DND-41 (cell line): ENCODE data around the gene ALDH1A3.

Experiments
- EZH2 ChIP-seq: IDR thresholded peaks from 3 replicates; pipeline ENCODE4 v1.6.1; 2012; ENCODE audit warnings: borderline replicate concordance, low read depth, mild to moderate bottlenecking, moderate library complexity, low read length, inconsistent platforms; ENCODE audit not compliant: severe bottlenecking
- TF ChIP-seq, protein P1 (sequence below): IDR thresholded peaks from 2 replicates; pipeline ENCODE4 v1.5.1; 2012; ENCODE audit warnings: borderline replicate concordance, low read length, moderate library complexity, mild to moderate bottlenecking; ENCODE audit not compliant: poor library complexity, severe bottlenecking; ENCODE audit errors: extremely low read depth

- TF ChIP-seq, protein P1, sequence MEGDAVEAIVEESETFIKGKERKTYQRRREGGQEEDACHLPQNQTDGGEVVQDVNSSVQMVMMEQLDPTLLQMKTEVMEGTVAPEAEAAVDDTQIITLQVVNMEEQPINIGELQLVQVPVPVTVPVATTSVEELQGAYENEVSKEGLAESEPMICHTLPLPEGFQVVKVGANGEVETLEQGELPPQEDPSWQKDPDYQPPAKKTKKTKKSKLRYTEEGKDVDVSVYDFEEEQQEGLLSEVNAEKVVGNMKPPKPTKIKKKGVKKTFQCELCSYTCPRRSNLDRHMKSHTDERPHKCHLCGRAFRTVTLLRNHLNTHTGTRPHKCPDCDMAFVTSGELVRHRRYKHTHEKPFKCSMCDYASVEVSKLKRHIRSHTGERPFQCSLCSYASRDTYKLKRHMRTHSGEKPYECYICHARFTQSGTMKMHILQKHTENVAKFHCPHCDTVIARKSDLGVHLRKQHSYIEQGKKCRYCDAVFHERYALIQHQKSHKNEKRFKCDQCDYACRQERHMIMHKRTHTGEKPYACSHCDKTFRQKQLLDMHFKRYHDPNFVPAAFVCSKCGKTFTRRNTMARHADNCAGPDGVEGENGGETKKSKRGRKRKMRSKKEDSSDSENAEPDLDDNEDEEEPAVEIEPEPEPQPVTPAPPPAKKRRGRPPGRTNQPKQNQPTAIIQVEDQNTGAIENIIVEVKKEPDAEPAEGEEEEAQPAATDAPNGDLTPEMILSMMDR, result no peak
- TF ChIP-seq EZH2, result no peak
These were observed 27.0 kb upstream of the ALDH1A3 start for GRCh38 chr15:100852630-100853029.
